CD14-positive monocyte (primary cell): ENCODE data around the gene UBXN6. TPM values are rescaled to one million over a fixed set of nuclear protein-coding genes. Genes with fewer than 3 reads are reported as not detected.

Experiments used
- DNase-seq, 3 donors: peaks; one replicate each; pipeline ENCODE4 v3.0.0-alpha.2; 2011 to 2022
- H2AFZ ChIP-seq: 2 replicates; pipeline ENCODE4 v1.6.0; 2012; ENCODE audit warnings: mild to moderate bottlenecking, low read depth, low read length, inconsistent platforms; ENCODE audit not compliant: insufficient read depth, poor library complexity, severe bottlenecking
- H3K27ac ChIP-seq, 2 donors: 1 replicate in 1 of 2; 2 replicates in 1 of 2; pipeline ENCODE4 v1.5.1; 2012 to 2013; ENCODE audit warnings: low read length in 2 of 2, control low read depth in 1 of 2, inconsistent platforms in 1 of 2, low read depth in 1 of 2, mild to moderate bottlenecking in 1 of 2
- H3K27me3 ChIP-seq, 2 donors: one replicate each; pipeline versions ENCODE4 v1.6.0 to v1.6.1; 2011 to 2013; ENCODE audit warnings: low read length in 2 of 2; ENCODE audit not compliant: control insufficient read depth in 2 of 2, insufficient read depth in 2 of 2
- H3K36me3 ChIP-seq, 2 donors: replicated peaks in 1 of 2; 1 replicate in 1 of 2; 2 replicates in 1 of 2; pipeline versions ENCODE4 v1.5.1 to v1.6.1; 2012 to 2013; ENCODE audit warnings: low read length in 2 of 2, control low read depth in 1 of 2, inconsistent platforms in 1 of 2, mild to moderate bottlenecking in 1 of 2; ENCODE audit not compliant: insufficient read depth in 2 of 2, control insufficient read depth in 1 of 2
- H3K4me1 ChIP-seq, 2 donors: 1 replicate in 1 of 2; 2 replicates in 1 of 2; pipeline versions ENCODE4 v1.5.1 to v1.6.1; 2012 to 2013; ENCODE audit warnings: low read length in 2 of 2, control low read depth in 1 of 2, inconsistent platforms in 1 of 2, mild to moderate bottlenecking in 1 of 2, moderate library complexity in 1 of 2; ENCODE audit not compliant: insufficient read depth in 2 of 2, control insufficient read depth in 1 of 2
- H3K4me2 ChIP-seq: replicated peaks from 2 replicates; pipeline ENCODE3; 2012; ENCODE audit warnings: low read length, moderate library complexity, mild to moderate bottlenecking; ENCODE audit not compliant: poor library complexity, severe bottlenecking; ENCODE audit errors: extremely low read depth
- H3K4me3 ChIP-seq, 3 experiments: fragments of 200-600 bp in 1 of 3; sonication (generic) in 1 of 3; replicated peaks in 1 of 3; 1 replicate in 2 of 3; 2 replicates in 1 of 3; pipeline ENCODE4 v1.5.1; 2011 to 2013; ENCODE audit warnings: low read length in 3 of 3, mild to moderate bottlenecking in 3 of 3, control low read depth in 2 of 3, low read depth in 2 of 3, inconsistent platforms in 1 of 3, moderate library complexity in 1 of 3
- H3K79me2 ChIP-seq: 2 replicates; pipeline ENCODE4 v1.6.0; 2012; ENCODE audit warnings: mild to moderate bottlenecking, control low read depth, inconsistent platforms, low read length, moderate library complexity; ENCODE audit not compliant: insufficient read depth
- H3K9ac ChIP-seq: 2 replicates; pipeline ENCODE4 v1.6.0; 2017; ENCODE audit warnings: low read length, mild to moderate bottlenecking; ENCODE audit not compliant: insufficient read depth, poor library complexity, severe bottlenecking
- H3K9me3 ChIP-seq, 2 donors: replicated peaks in 1 of 2; 1 replicate in 1 of 2; 2 replicates in 1 of 2; pipeline versions ENCODE4 v1.5.1 to v1.6.1; 2012 to 2013; ENCODE audit warnings: low read length in 2 of 2, control low read depth in 1 of 2; ENCODE audit not compliant: control insufficient read depth in 1 of 2, insufficient read depth in 1 of 2
- H4K20me1 ChIP-seq: 2 replicates; pipeline ENCODE4 v1.6.0; 2012; ENCODE audit warnings: mild to moderate bottlenecking, low read length, control low read depth, moderate library complexity; ENCODE audit not compliant: insufficient read depth
- H3K27ac Mint-ChIP-seq, 7 donors: one replicate each; pipeline ENCODE4 v1.8.0; 2020; ENCODE audit warnings: mild to moderate bottlenecking in 7 of 7, mixed read lengths in 7 of 7, moderate library complexity in 6 of 7, inconsistent platforms in 2 of 7
- H3K27me3 Mint-ChIP-seq, 3 donors: one replicate each; pipeline ENCODE4 v1.8.0; 2021 to 2022; ENCODE audit warnings: low read depth in 3 of 3, mild to moderate bottlenecking in 3 of 3, mixed read lengths in 3 of 3, moderate library complexity in 3 of 3, inconsistent platforms in 1 of 3
- H3K36me3 Mint-ChIP-seq, 2 donors: one replicate each; pipeline ENCODE4 v1.8.0; 2020; ENCODE audit warnings: mixed read lengths in 2 of 2, inconsistent platforms in 1 of 2, mild to moderate bottlenecking in 1 of 2
- H3K4me1 Mint-ChIP-seq: one replicate; pipeline ENCODE4 v1.8.0; 2020; ENCODE audit warnings: mild to moderate bottlenecking, mixed read lengths
- H3K4me3 Mint-ChIP-seq, 2 donors: one replicate each; pipeline ENCODE4 v1.8.0; 2020; ENCODE audit warnings: mild to moderate bottlenecking in 2 of 2, mixed read lengths in 2 of 2, moderate library complexity in 1 of 2
- H3K9me3 Mint-ChIP-seq, 7 donors: one replicate each; pipeline ENCODE4 v1.8.0; 2020 to 2022; ENCODE audit warnings: mixed read lengths in 7 of 7, mild to moderate bottlenecking in 6 of 7, moderate library complexity in 6 of 7, inconsistent platforms in 2 of 7
- CTCF ChIP-seq: fragments of 200-600 bp; IDR thresholded peaks from one replicate; pipeline ENCODE4 v1.8.0; 2022; ENCODE audit warnings: antibody characterized with exemption, mild to moderate bottlenecking
- WGBS: methylation state at CpG from one replicate; pipeline ENCODE4 v1.1.5; 2013; ENCODE audit warnings: missing lambda C conversion rate; ENCODE audit not compliant: insufficient coverage; 5-methylcytosine and 5-hydroxymethylcytosine counted together
- intact Hi-C, 2 donors: fragments of 100-400 bp; cut with micrococcal nuclease; formaldehyde crosslinking; loops; one replicate each; pipeline versions ENCODE4 v1.15.0 to v1.15.1; 2023
- polyA plus RNA-seq, 3 donors: library from polyadenylated mRNA; depleted of rRNA in 1 of 3; unstranded in 2 of 3; stranded (reverse) in 1 of 3; fragments of 300-500 nt in 2 of 3; fragments of >200 nt in 1 of 3; fragmentation: Illumina TruSeq in 2 of 3; gene quantifications; 1 replicate in 2 of 3; 2 replicates in 1 of 3; pipeline ENCODE4 v1.2.3, GENCODE V29; 2012 to 2021

UBXN6 gene
- polyA plus RNA-seq, 3 donors: 3.8 to 64.5 (median 5.4) TPM

DNA sequence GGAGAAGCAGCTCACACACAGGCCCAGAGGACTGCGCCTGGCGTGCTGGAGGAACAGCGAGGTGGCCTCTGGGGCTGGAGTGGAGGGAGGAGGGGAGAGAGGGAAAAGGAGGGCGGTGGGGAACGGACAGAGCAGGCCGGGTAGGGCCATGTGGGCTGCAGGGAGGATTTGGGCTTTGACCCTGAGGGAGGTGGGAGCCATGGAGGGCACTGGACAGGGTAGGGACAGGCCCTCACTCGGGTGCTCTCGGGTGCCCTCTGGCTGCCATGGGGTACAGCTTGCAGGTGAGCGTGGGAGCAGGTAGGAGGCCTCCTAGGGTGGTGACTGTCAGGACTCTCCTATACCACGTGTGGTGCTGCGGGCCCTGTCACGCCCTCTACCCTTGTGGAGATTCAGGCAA is 37.9 kb upstream of the UBXN6 start:
- H3K9me3 Mint-ChIP-seq: no peaks in the 10 kb centered on the region

DNA sequence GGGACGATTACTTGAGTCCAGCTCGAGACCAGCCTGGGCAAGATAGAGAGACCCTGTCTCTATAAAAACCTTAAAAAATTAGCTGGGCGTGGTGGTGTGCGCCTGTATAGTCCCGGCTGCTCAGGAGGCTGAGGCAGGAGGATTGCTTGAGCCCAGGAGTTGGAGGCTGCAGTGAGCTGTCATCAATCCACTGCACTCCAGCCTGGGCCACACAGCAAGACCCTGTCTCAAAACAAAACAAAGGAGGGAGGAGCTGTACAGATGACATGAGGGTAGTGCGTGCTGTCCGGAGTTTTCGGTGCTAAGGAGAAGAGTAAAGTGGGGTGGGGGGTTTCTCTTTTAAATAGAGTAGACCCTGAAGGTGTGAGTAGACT is 37.1 kb upstream of the UBXN6 start:
- Histone ChIP-seq H3K4me3 (no peak overlapping the region), H3K27me3 (no peaks in the 10 kb centered on the region), H3K36me3 (peaks cover 74 to 81% of the 10 kb centered on the region in 2 donors), H2AFZ (no peak overlapping the region), H3K4me1 (no peaks in the 10 kb centered on the region), H3K4me2 (no peak overlapping the region), H3K9me3 (no peaks in the 10 kb centered on the region), H3K27ac (no peak overlapping the region), H3K9ac (no peak overlapping the region), H4K20me1 (no peaks in the 10 kb centered on the region), H3K79me2 (no peaks in the 10 kb centered on the region)
- WGBS: 94% methylated on average over 6 of the region's 8 CpGs
- H3K36me3 Mint-ChIP-seq: peaks cover 1 to 46% of the 10 kb centered on the region in 2 donors
- H3K4me3 Mint-ChIP-seq: no peak overlapping the region
- intact Hi-C loops: no loop called here
- no peaks in the 10 kb centered on the region for H3K27me3 Mint-ChIP-seq
- no peaks in the 10 kb centered on the region for H3K4me1 Mint-ChIP-seq
- peak overlapping the region in 2 of 7 donors; percentile 33 to 34 for H3K27ac Mint-ChIP-seq
- DNase-seq: no peak
- no peak for TF ChIP-seq CTCF
- H3K9me3 Mint-ChIP-seq: peaks cover 0 to 2% (median 0%) of the 10 kb centered on the region in 7 donors

More for the DNA sequence above, 37.9 kb upstream of the UBXN6 start:
- Histone ChIP-seq H3K36me3 (peaks cover 70 to 80% of the 10 kb centered on the region in 2 donors), H3K27ac (no peak overlapping the region), H3K4me1 (no peaks in the 10 kb centered on the region), H3K9me3 (no peaks in the 10 kb centered on the region), H4K20me1 (no peaks in the 10 kb centered on the region), H3K4me2 (no peak overlapping the region), H2AFZ (no peak overlapping the region), H3K27me3 (no peaks in the 10 kb centered on the region), H3K4me3 (no peak overlapping the region), H3K9ac (no peak overlapping the region), H3K79me2 (no peaks in the 10 kb centered on the region)
- DNase-seq: no peak
- Mint-ChIP-seq H3K4me3 (no peak overlapping the region), H3K27me3 (no peaks in the 10 kb centered on the region), H3K36me3 (peaks cover 9 to 44% of the 10 kb centered on the region in 2 donors), H3K27ac (peak overlapping the region in 3 of 7 donors; percentile 3 to 48 (median 30)), H3K4me1 (no peaks in the 10 kb centered on the region)
- intact Hi-C loops: no loop called here
- 95% methylated on average over 9 of the region's 12 CpGs for WGBS
- TF ChIP-seq CTCF: no peak
